SK-N-SH treated with all-trans-retinoic acid at 6 μM for 48 hours (cell line): Measurements from ENCODE around the gene SYNE1.

Experiments
- ATAC-seq: fragments of 200-7000 bp; cut with Tn5 transposase; 3 replicates; pipeline ENCODE4 v1.9.1; 2020; ENCODE audit warnings: mild to moderate bottlenecking, moderate library complexity
- BACH2 ChIP-seq: fragments of 250-450 bp; sonication (Bioruptor Pico); IDR thresholded peaks from 2 replicates; pipeline ENCODE4 v1.9.0; 2021; ENCODE audit warnings: mild to moderate bottlenecking, borderline replicate concordance
- ESRRG ChIP-seq: fragments of 250-450 bp; sonication (Bioruptor Pico); IDR thresholded peaks from 2 replicates; pipeline ENCODE4 v1.6.1; 2021; ENCODE audit warnings: mild to moderate bottlenecking
- GLIS3 ChIP-seq: fragments of 250-450 bp; sonication (Bioruptor Pico); IDR thresholded peaks from 2 replicates; pipeline ENCODE4 v1.5.0; 2020; ENCODE audit warnings: mild to moderate bottlenecking, moderate library complexity
- ISL1 ChIP-seq: fragments of 250-450 bp; sonication (Bioruptor Pico); IDR thresholded peaks from 2 replicates; pipeline ENCODE4 v2.1.2; 2022; ENCODE audit warnings: mild to moderate bottlenecking, moderate library complexity
- OSR1 ChIP-seq: fragments of 250-450 bp; sonication (Bioruptor Pico); IDR thresholded peaks from 2 replicates; pipeline ENCODE4 v1.8.0; 2022; ENCODE audit warnings: moderate library complexity, mild to moderate bottlenecking, inconsistent platforms
- PPARA ChIP-seq: fragments of 250-450 bp; sonication (Bioruptor Pico); IDR thresholded peaks from 2 replicates; pipeline ENCODE4 v1.5.0; 2020; ENCODE audit warnings: mild to moderate bottlenecking, borderline replicate concordance
- RARB ChIP-seq: fragments of 250-450 bp; sonication (Bioruptor Pico); IDR thresholded peaks from 2 replicates; pipeline ENCODE4 v1.8.0; 2021; ENCODE audit warnings: mild to moderate bottlenecking, moderate library complexity
- SNAI2 ChIP-seq: fragments of 250-450 bp; sonication (Bioruptor Pico); IDR thresholded peaks from 2 replicates; pipeline ENCODE4 v1.5.0; 2020; ENCODE audit warnings: mild to moderate bottlenecking, moderate library complexity
- TCF4 ChIP-seq: fragments of 250-450 bp; sonication (Bioruptor Pico); IDR thresholded peaks from 2 replicates; pipeline ENCODE4 v1.8.0; 2021; ENCODE audit warnings: mild to moderate bottlenecking, moderate library complexity, borderline replicate concordance
- TOX ChIP-seq: fragments of 250-450 bp; sonication (Bioruptor Pico); IDR thresholded peaks from 2 replicates; pipeline ENCODE4 v1.8.0; 2021; ENCODE audit warnings: mild to moderate bottlenecking, moderate library complexity, borderline replicate concordance
- ZC3H10 ChIP-seq: fragments of 250-450 bp; sonication (Bioruptor Pico); IDR thresholded peaks from 2 replicates; pipeline ENCODE4 v1.5.1; 2021; ENCODE audit warnings: mild to moderate bottlenecking, moderate library complexity
- ZFP3 ChIP-seq: fragments of 250-450 bp; sonication (Bioruptor Pico); IDR thresholded peaks from 2 replicates; pipeline ENCODE4 v1.5.0; 2020; ENCODE audit warnings: mild to moderate bottlenecking, moderate library complexity
- ZFP30 ChIP-seq: fragments of 450-650 bp; formaldehyde crosslinking; IDR thresholded peaks from 2 replicates; pipeline ENCODE4 v1.5.0; 2022; ENCODE audit warnings: mild to moderate bottlenecking, moderate library complexity
- ZNF565 ChIP-seq: fragments of 450-650 bp; formaldehyde crosslinking; conservative IDR thresholded peaks from 2 replicates; pipeline ENCODE4 v1.5.0; 2020; ENCODE audit warnings: low read depth, mild to moderate bottlenecking, moderate library complexity
- ZNF70 ChIP-seq: fragments of 450-650 bp; formaldehyde crosslinking; IDR thresholded peaks from 2 replicates; pipeline ENCODE4 v1.5.0; 2020; ENCODE audit warnings: mild to moderate bottlenecking, moderate library complexity
- ZNF8 ChIP-seq: fragments of 450-650 bp; formaldehyde crosslinking; IDR thresholded peaks from 2 replicates; pipeline ENCODE4 v1.5.0; 2020; ENCODE audit warnings: mild to moderate bottlenecking, moderate library complexity
- TF ChIP-seq, protein P1 (sequence below): fragments of 250-450 bp; sonication (Bioruptor Pico); IDR thresholded peaks from 2 replicates; pipeline ENCODE4 v1.5.0; 2020; ENCODE audit warnings: mild to moderate bottlenecking, moderate library complexity
- TF ChIP-seq, protein P2 (sequence below): fragments of 250-450 bp; sonication (Bioruptor Pico); IDR thresholded peaks from 2 replicates; pipeline ENCODE4 v1.8.0; 2021; ENCODE audit warnings: low read depth, mild to moderate bottlenecking, moderate library complexity, borderline replicate concordance
- TF ChIP-seq, protein P3 (sequence below): fragments of 250-450 bp; sonication (Bioruptor Pico); IDR thresholded peaks from 2 replicates; pipeline ENCODE4 v1.8.0; 2020; ENCODE audit warnings: mild to moderate bottlenecking, moderate library complexity, borderline replicate concordance

The SYNE1 gene

DNA sequence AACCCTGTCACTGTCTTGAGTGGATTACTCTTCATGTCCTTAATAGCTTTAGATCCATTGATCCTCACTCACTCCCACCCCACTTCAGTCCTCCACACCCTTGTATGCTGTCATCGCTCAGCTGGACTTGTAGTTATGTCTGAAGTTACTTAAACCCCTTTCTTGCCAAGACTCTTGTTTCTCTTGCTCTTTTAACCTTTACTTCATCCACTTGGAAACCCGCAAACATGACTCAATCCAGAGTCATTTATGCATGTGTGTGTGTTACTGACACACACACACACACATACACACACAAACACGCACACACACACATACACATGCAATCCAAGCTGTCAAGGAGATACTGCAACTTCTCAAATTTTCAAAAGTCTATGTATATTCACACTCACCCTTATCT, 341.8 kb downstream of the SYNE1 start:
- TF ChIP-seq OSR1 (CRISPR knock-in tag) (no peak), ZNF8 (CRISPR knock-in tag) (no peak), ZC3H10 (CRISPR knock-in tag) (no peak), ZNF70 (CRISPR knock-in tag) (no peak), SNAI2 (CRISPR knock-in tag) (no peak), GLIS3 (no peak), ISL1 (CRISPR knock-in tag) (no peak), ZNF565 (CRISPR knock-in tag) (no peak), TOX (CRISPR knock-in tag) (no peak), RARB (CRISPR knock-in tag) (no peak), BACH2 (no peak), PPARA (CRISPR knock-in tag) (no peak), TCF4 (no peak), ZFP3 (no peak)
- TF ChIP-seq, protein P1, sequence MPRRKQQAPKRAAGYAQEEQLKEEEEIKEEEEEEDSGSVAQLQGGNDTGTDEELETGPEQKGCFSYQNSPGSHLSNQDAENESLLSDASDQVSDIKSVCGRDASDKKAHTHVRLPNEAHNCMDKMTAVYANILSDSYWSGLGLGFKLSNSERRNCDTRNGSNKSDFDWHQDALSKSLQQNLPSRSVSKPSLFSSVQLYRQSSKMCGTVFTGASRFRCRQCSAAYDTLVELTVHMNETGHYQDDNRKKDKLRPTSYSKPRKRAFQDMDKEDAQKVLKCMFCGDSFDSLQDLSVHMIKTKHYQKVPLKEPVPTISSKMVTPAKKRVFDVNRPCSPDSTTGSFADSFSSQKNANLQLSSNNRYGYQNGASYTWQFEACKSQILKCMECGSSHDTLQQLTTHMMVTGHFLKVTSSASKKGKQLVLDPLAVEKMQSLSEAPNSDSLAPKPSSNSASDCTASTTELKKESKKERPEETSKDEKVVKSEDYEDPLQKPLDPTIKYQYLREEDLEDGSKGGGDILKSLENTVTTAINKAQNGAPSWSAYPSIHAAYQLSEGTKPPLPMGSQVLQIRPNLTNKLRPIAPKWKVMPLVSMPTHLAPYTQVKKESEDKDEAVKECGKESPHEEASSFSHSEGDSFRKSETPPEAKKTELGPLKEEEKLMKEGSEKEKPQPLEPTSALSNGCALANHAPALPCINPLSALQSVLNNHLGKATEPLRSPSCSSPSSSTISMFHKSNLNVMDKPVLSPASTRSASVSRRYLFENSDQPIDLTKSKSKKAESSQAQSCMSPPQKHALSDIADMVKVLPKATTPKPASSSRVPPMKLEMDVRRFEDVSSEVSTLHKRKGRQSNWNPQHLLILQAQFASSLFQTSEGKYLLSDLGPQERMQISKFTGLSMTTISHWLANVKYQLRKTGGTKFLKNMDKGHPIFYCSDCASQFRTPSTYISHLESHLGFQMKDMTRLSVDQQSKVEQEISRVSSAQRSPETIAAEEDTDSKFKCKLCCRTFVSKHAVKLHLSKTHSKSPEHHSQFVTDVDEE (CRISPR knock-in tag), result no peak
- TF ChIP-seq, protein P2, sequence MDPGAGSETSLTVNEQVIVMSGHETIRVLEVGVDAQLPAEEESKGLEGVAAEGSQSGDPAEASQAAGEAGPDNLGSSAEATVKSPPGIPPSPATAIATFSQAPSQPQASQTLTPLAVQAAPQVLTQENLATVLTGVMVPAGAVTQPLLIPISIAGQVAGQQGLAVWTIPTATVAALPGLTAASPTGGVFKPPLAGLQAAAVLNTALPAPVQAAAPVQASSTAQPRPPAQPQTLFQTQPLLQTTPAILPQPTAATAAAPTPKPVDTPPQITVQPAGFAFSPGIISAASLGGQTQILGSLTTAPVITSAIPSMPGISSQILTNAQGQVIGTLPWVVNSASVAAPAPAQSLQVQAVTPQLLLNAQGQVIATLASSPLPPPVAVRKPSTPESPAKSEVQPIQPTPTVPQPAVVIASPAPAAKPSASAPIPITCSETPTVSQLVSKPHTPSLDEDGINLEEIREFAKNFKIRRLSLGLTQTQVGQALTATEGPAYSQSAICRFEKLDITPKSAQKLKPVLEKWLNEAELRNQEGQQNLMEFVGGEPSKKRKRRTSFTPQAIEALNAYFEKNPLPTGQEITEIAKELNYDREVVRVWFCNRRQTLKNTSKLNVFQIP, result no peak
- TF ChIP-seq, protein P3, sequence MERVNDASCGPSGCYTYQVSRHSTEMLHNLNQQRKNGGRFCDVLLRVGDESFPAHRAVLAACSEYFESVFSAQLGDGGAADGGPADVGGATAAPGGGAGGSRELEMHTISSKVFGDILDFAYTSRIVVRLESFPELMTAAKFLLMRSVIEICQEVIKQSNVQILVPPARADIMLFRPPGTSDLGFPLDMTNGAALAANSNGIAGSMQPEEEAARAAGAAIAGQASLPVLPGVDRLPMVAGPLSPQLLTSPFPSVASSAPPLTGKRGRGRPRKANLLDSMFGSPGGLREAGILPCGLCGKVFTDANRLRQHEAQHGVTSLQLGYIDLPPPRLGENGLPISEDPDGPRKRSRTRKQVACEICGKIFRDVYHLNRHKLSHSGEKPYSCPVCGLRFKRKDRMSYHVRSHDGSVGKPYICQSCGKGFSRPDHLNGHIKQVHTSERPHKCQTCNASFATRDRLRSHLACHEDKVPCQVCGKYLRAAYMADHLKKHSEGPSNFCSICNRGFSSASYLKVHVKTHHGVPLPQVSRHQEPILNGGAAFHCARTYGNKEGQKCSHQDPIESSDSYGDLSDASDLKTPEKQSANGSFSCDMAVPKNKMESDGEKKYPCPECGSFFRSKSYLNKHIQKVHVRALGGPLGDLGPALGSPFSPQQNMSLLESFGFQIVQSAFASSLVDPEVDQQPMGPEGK (CRISPR knock-in tag), result no peak
- TF ChIP-seq, all 23 proteins: peak for 0
- no peak for ATAC-seq

DNA sequence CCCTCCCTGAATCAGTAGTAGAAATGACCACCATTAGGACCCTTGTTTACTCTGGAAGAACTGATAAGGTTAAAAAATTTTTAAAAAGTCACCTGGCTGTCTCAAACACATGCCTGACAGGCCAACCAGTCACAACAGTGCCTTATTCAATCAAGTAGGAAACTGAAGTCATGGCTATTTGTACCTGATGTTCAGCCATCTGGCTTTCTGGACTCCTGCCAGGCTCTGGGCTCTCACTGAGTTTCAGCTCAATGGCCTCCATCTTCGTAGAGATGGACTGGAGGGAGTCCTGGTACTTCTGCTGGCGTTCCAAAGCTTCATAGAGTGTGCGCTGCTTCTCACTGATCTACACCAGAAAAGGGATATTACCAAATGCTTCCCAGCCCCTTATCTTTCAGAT, 343.8 kb downstream of the SYNE1 start:
- TF ChIP-seq, protein P1 (CRISPR knock-in tag), result no peak
- TF ChIP-seq GLIS3 (no peak), ZNF8 (CRISPR knock-in tag) (no peak), TOX (CRISPR knock-in tag) (no peak), BACH2 (no peak)
- TF ChIP-seq, all 23 proteins: peak for 0
- no peak for ATAC-seq

DNA sequence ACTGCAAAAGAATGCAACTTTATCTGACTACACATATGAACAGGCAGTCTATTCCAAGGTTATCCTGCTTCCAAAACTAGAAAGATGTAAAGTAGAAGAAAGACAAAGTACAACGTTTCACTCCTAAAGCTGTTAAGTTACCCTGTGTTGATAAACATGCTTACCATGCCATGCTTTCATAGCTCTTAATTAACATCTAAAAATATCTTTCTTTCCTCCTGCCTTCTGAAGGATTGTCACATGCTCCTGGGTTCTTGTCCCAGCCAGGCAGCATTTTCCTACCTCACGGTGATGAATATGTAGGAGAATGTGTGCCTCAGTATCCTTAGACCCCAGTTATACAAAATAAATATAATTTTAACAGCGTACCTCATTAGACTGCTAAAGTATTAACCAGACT, 344.6 kb downstream of the SYNE1 start:
- TF ChIP-seq ZFP30 (CRISPR knock-in tag), result no peak
- no peak for TF ChIP-seq ESRRG (CRISPR knock-in tag)
- TF ChIP-seq ZNF565 (CRISPR knock-in tag), result no peak
- no peak for TF ChIP-seq BACH2
- TF ChIP-seq, protein P1 (CRISPR knock-in tag), result no peak
- TF ChIP-seq, protein P3 (CRISPR knock-in tag), result no peak
- TF ChIP-seq TOX (CRISPR knock-in tag), result no peak
- TF ChIP-seq ISL1 (CRISPR knock-in tag), result no peak
- TF ChIP-seq, all 23 proteins: peak for 0
- ATAC-seq, result no peak
